Measurements from ENCODE around the gene RYR1. TPM values are rescaled to one million over a fixed set of nuclear protein-coding genes. Genes with fewer than 3 reads are reported as not detected.

RYR1 gene
- total RNA-seq, 4 donors from 2014 or later = under 0.01 to 6.2 (median 3.5) TPM; not detected in 1

GRCh38 chr19:38632476-38633213, 199.2 kb downstream of the RYR1 start:
- H3K36me3 ChIP-seq = no peaks in the 10 kb centered on the region
- H3K4me3 ChIP-seq = no peak overlapping the region
- H3K4me1 ChIP-seq = no peaks in the 10 kb centered on the region
- no peaks in the 10 kb centered on the region for H3K27me3 ChIP-seq
- no peaks in the 10 kb centered on the region for H3K9me3 ChIP-seq
- intact Hi-C loops (cut with DNase I; ENCODE audit: low total_unique reads) = no loop called here
- TF ChIP-seq CTCF (IDR thresholded peaks at IDR 0.05) = no peak
- no peak for TF ChIP-seq POLR2A (IDR thresholded peaks at IDR 0.05)
- H3K27ac ChIP-seq = no peak overlapping the region
- DNase-seq = no peak

- intact Hi-C loops (cut with DNase I; ENCODE audit: low total_unique reads) = no loop called here
- Histone ChIP-seq H3K4me1 (no peaks in the 10 kb centered on the region), H3K27ac (peak overlapping the region in 1 of 2 donors; percentile 8), H3K27me3 (no peaks in the 10 kb centered on the region), H3K9me3 (no peaks in the 10 kb centered on the region), H3K4me3 (no peak overlapping the region), H3K36me3 (no peaks in the 10 kb centered on the region)
- peak; percentile 89 to 97 (median 92) for TF ChIP-seq CTCF (IDR thresholded peaks at IDR 0.05)
- no peak for TF ChIP-seq POLR2A (IDR thresholded peaks at IDR 0.05)
- DNase-seq = peak; percentile 72 to 81
These were observed 201.4 kb downstream of the RYR1 start for GRCh38 chr19:38634757-38635482.

GRCh38 chr19:38635483-38636399, 202.2 kb downstream of the RYR1 start:
- TF ChIP-seq POLR2A (IDR thresholded peaks at IDR 0.05) (no peak), CTCF (IDR thresholded peaks at IDR 0.05) (no peak)
- Histone ChIP-seq H3K9me3 (no peaks in the 10 kb centered on the region), H3K27me3 (no peaks in the 10 kb centered on the region), H3K27ac (peak overlapping the region in 1 of 2 donors; percentile 50), H3K36me3 (no peaks in the 10 kb centered on the region), H3K4me1 (no peaks in the 10 kb centered on the region), H3K4me3 (no peak overlapping the region)
- no peak for DNase-seq
- intact Hi-C loops (cut with DNase I; ENCODE audit: low total_unique reads) = no loop called here

Other genes with a start within 250 kb of the RYR1 start
- 1 to 10 TPM in 1 of 4 donors, under 1 TPM in 1, not detected in 2; 0.85 to 4.2 TPM for gene DPF1, start 209.5 kb upstream of the RYR1 start, total RNA-seq
- gene PPP1R14A, start 177.3 kb upstream of the RYR1 start, total RNA-seq = 100 to 1,000 TPM in 3 of 4 donors, 1 to 10 TPM in 1; 9.3 to 225 (median 172) TPM
- gene SPINT2, start 169.1 kb upstream of the RYR1 start, total RNA-seq = 10 to 100 TPM; 11.8 to 72.8 (median 29.4) TPM
- gene C19orf33, start 129.4 kb upstream of the RYR1 start, total RNA-seq = 10 to 100 TPM in 1 of 4 donors, 1 to 10 TPM in 2, not detected in 1; 2.9 to 15.3 (median 4.1) TPM
- gene YIF1B, start 117.7 kb upstream of the RYR1 start, total RNA-seq = 10 to 100 TPM in 3 of 4 donors, 1 to 10 TPM in 1; 6.4 to 31.7 (median 21.5) TPM
- gene KCNK6, start 113.8 kb upstream of the RYR1 start, total RNA-seq = 10 to 100 TPM in 1 of 4 donors, 1 to 10 TPM in 2, under 1 TPM in 1; 0.59 to 60.6 (median 4.3) TPM
- gene CATSPERG, start 97.9 kb upstream of the RYR1 start, total RNA-seq = 10 to 100 TPM in 3 of 4 donors, not detected in 1; 10.6 to 95.3 (median 19.3) TPM
- 100 to 1,000 TPM in 3 of 4 donors, 10 to 100 TPM in 1; 67.4 to 156 (median 128) TPM for gene PSMD8, start 59.1 kb upstream of the RYR1 start, total RNA-seq
- gene GGN, start 45.7 kb upstream of the RYR1 start, total RNA-seq = under 1 TPM in 1 of 4 donors, not detected in 3; 0.82 TPM
- gene SPRED3, start 45.0 kb upstream of the RYR1 start, total RNA-seq = 1 to 10 TPM in 1 of 4 donors, under 1 TPM in 1, not detected in 2; 0.88 to 5.7 TPM
- gene FAM98C, start 30.6 kb upstream of the RYR1 start, total RNA-seq = 10 to 100 TPM in 2 of 4 donors, 1 to 10 TPM in 2; 2.1 to 21.1 (median 11.7) TPM
- 1 to 10 TPM in 2 of 4 donors, under 1 TPM in 1, not detected in 1; under 0.01 to 2.0 (median 1.5) TPM for gene RASGRP4, start 7.5 kb upstream of the RYR1 start, total RNA-seq
- 1 to 10 TPM in 2 of 4 donors, under 1 TPM in 1, not detected in 1; 0.55 to 4.5 (median 3.6) TPM for gene MAP4K1, start 184.3 kb downstream of the RYR1 start, total RNA-seq
- gene EIF3K, start 185.5 kb downstream of the RYR1 start, total RNA-seq = 100 to 1,000 TPM; 211 to 441 (median 246) TPM
- 100 to 1,000 TPM; 259 to 844 (median 429) TPM for gene ACTN4, start 214.0 kb downstream of the RYR1 start, total RNA-seq